ENCODE data around the gene SLC6A1. TPM values are rescaled to one million over a fixed set of nuclear protein-coding genes. Genes with fewer than 3 reads are reported as not detected.

SLC6A1 gene
- total RNA-seq, 1 donor from 2014 or later, result not detected

GRCh38 chr3:11001658-11002021, 9.1 kb downstream of the SLC6A1 start:
- Mint-ChIP-seq H3K4me3 (no peak overlapping the region), H3K4me1 (no peaks in the 10 kb centered on the region), H3K27me3 (peaks cover 25% of the 10 kb centered on the region), H3K9me3 (no peaks in the 10 kb centered on the region), H3K36me3 (ENCODE audit: low read depth) (no peaks in the 10 kb centered on the region), H3K27ac (no peak overlapping the region)
- intact Hi-C loops (cut with micrococcal nuclease), result no loop called here
- DNase-seq, result no peak
- no peak for TF ChIP-seq CTCF (IDR thresholded peaks at IDR 0.05)
- no peak for ATAC-seq (ENCODE audit: low read depth)
- POLR2A ChIA-PET, result no interaction called here
- CTCF ChIA-PET, result no interaction called here

GRCh38 chr3:11002371-11002807, 9.8 kb downstream of the SLC6A1 start:
- H3K27ac Mint-ChIP-seq, result no peak overlapping the region
- DNase-seq, result no peak

GRCh38 chr3:11004563-11004962, 12.0 kb downstream of the SLC6A1 start:
- intact Hi-C loops (cut with micrococcal nuclease), result no loop called here
- no peak overlapping the region for H3K4me3 Mint-ChIP-seq
- H3K9me3 Mint-ChIP-seq, result no peaks in the 10 kb centered on the region
- ChIA-PET CTCF (no interaction called here), POLR2A (no interaction called here)
- TF ChIP-seq CTCF (IDR thresholded peaks at IDR 0.05), result no peak
- H3K27ac Mint-ChIP-seq, result no peak overlapping the region
- no peaks in the 10 kb centered on the region for H3K4me1 Mint-ChIP-seq
- H3K27me3 Mint-ChIP-seq, result peaks cover 15% of the 10 kb centered on the region
- ATAC-seq (ENCODE audit: low read depth), result no peak
- no peak for DNase-seq
- no peaks in the 10 kb centered on the region for H3K36me3 Mint-ChIP-seq (ENCODE audit: low read depth)

More at GRCh38 chr3:11002371-11002807, 9.8 kb downstream of the SLC6A1 start:
- Mint-ChIP-seq H3K27me3 (peaks cover 25% of the 10 kb centered on the region), H3K9me3 (no peaks in the 10 kb centered on the region), H3K4me3 (no peak overlapping the region), H3K4me1 (no peaks in the 10 kb centered on the region), H3K36me3 (ENCODE audit: low read depth) (no peaks in the 10 kb centered on the region)
- CTCF ChIA-PET, result no interaction called here
- intact Hi-C loops (cut with micrococcal nuclease), result no loop called here
- no peak for TF ChIP-seq CTCF (IDR thresholded peaks at IDR 0.05)
- no peak for ATAC-seq (ENCODE audit: low read depth)
- POLR2A ChIA-PET, result no interaction called here

- H3K9me3 Mint-ChIP-seq, result no peaks in the 10 kb centered on the region
- ChIA-PET CTCF (no interaction called here), POLR2A (no interaction called here)
- no peak for TF ChIP-seq CTCF (IDR thresholded peaks at IDR 0.05)
- H3K27me3 Mint-ChIP-seq, result peaks cover 8% of the 10 kb centered on the region
- no peak overlapping the region for H3K27ac Mint-ChIP-seq
- DNase-seq, result no peak
- intact Hi-C loops (cut with micrococcal nuclease), result no loop called here
- no peaks in the 10 kb centered on the region for H3K4me1 Mint-ChIP-seq
- no peaks in the 10 kb centered on the region for H3K36me3 Mint-ChIP-seq (ENCODE audit: low read depth)
- H3K4me3 Mint-ChIP-seq, result no peak overlapping the region
- no peak for ATAC-seq (ENCODE audit: low read depth)
Measured at GRCh38 chr3:11005686-11006256, 13.2 kb downstream of the SLC6A1 start.

GRCh38 chr3:11006986-11007933, 14.7 kb downstream of the SLC6A1 start:
- Mint-ChIP-seq H3K27ac (no peak overlapping the region), H3K9me3 (no peaks in the 10 kb centered on the region), H3K36me3 (ENCODE audit: low read depth) (no peaks in the 10 kb centered on the region), H3K27me3 (peaks cover under 1% of the 10 kb centered on the region), H3K4me1 (no peaks in the 10 kb centered on the region), H3K4me3 (no peak overlapping the region)
- TF ChIP-seq CTCF (IDR thresholded peaks at IDR 0.05), result no peak
- intact Hi-C loops (cut with micrococcal nuclease), result no loop called here
- DNase-seq (no peak), ATAC-seq (ENCODE audit: low read depth) (no peak)
- ChIA-PET CTCF (no interaction called here), POLR2A (no interaction called here)

Measured in activated B cell treated with CpG ODN at 0.5 μM for 24 hours (primary cell).